Activated CD4-positive, CD25-positive, alpha-beta regulatory T cell (primary cell): ENCODE results near the gene CD209.
"Not testable (repeated sequence)": the region's sequence is repeated elsewhere in the genome, so short reads cannot be mapped to it uniquely, and the experiment has no call there.

ENCODE experiments used
- DNase-seq, 4 experiments: peaks; one replicate each; lab custom pipeline; 2025; lab: John Stamatoyannopoulos, UW

The CD209 gene

DNA sequence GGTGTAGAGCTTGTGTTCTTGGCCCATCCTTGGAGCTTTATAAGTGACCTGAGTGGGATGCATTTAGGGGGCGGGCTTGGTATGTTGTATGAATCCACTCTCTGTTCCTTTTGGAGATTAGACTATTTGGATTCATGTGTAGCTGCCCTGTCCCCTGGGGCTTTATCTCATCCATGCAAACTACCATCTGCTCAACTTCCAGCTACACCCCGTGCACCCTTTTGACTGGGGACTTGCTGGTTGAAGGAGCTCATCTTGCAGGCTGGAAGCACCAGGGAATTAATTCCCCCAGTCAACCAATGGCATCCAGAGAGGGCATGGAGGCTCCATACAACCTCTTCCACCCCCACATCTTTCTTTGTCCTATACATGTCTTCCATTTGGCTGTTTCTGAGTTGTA lies 21.8 kb upstream of the CD209 start:
- no peak for DNase-seq

DNA sequence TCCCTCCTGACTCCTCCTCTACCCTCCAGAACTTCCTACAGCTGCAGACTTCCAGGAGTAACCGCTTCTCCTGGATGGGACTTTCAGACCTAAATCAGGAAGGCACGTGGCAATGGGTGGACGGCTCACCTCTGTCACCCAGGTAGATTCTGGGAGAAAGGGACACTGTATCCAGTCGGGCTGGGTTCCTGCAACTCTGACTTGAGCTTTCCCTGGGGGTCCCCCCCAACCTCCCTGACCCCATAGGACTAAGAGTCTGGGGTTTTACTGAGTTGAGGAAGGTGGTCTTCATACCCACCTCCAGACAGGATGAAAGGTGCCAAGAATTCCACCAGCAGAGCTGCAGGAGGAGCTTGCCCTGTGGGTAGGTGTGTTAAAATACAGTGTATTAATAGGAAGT lies 20.2 kb upstream of the CD209 start:
- DNase-seq = no peak

DNA sequence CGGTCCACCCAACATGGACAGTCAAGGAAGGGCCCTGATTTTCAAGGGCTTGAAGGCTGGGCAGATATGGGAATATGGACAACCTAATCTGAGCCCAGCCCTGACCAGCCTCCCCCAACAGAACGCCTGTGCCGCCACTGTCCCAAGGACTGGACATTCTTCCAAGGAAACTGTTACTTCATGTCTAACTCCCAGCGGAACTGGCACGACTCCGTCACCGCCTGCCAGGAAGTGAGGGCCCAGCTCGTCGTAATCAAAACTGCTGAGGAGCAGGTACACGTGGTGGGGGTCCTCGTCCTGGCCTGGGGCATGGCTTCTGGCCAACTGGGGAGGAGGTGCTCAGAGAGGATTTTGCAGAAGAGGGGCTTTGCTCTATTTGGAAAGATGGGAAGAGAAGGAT lies 19.2 kb upstream of the CD209 start:
- DNase-seq = no peak

DNA sequence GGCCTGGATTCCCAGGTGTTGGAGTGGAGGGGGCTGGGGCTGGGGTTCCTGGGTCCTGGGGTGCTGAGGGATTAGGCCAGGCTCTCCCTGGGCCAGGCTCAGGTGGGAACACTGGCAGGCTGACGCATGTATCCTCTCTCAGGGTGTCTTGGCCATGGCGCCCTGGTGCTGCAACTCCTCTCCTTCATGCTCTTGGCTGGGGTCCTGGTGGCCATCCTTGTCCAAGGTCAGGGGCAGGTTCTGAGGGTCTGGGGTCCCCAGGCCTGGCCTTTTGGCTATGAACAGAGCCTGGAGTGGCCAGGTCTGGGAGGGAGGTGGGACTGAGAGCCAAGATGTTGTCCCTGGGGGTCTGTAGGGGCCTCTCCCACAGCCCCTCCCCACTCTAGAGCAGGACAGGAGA lies 17.7 kb upstream of the CD209 start:
- DNase-seq = not testable (repeated sequence)

DNA sequence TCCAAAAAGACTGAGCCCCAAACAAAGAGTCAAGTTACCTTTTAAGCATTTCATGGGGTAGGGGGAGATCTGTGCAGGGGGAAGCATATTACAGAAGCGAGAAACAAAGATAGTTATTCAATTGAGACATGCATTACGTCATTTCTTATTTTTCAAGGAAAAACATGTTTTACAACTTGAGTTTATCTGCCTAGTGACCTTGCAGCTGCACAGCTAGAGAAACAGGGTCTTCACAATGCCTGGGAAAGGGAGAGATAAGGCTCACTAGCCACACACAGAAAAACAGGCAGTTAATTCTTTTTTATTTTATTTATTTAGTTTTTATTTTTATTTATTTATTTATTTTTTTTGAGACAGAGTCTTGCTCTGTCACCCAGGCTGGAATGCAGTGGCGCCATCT lies 16.8 kb upstream of the CD209 start:
- DNase-seq = not testable (repeated sequence)

DNA sequence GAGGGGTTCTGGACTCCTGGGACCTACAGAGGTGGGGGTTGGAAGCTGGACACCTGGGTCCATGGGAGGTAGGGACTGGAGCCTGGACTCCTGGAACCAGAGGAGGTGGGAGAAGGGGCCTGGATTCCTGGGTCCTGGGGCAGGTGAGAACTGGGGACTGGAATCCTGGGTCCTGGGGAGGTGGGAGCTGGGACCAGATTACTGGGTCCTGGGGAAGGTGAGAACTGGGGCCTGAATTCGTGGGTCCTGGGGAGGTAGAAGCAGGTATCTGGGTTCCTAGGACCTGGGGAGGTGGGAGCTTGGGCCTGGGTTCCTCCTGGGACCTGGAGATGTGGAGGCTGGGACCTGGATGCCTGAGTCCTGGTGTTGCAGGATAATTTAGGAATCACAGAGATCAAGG lies 16.4 kb upstream of the CD209 start:
- DNase-seq = no peak

DNA sequence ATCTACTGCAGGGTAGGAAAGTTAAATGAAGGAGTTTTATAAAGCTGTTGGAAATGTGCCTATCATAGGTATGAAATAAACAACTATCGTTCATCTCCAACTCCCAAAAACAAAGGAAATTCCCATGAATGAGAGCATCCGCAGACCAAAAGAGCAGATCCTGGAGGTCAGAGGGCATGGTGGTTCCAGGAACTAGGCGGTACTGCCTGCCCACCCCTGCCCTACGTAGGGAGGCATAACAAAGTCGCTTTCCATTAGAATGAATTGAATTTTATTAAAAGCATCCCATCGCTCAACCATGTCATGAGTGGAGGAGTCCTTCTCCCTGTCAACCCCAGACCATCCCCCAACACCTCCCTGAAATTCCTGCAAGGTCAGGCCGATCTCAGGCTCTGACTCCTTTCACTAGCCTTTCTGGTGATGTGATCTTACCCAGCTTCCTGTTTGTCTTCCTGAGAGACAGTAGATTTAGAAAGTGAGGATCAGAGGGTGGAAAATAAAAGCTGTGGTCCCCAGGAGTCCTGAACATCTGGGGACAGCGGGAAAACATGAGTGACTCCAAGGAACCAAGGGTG lies 15.5 kb upstream of the CD209 start, which contains the start of gene CLEC4M:
TSS of gene CLEC4M (plus strand) at position 525 of the 575 bp plus-strand sequence. CDS start at position 549, 24 bp downstream.
- no peak for DNase-seq

DNA sequence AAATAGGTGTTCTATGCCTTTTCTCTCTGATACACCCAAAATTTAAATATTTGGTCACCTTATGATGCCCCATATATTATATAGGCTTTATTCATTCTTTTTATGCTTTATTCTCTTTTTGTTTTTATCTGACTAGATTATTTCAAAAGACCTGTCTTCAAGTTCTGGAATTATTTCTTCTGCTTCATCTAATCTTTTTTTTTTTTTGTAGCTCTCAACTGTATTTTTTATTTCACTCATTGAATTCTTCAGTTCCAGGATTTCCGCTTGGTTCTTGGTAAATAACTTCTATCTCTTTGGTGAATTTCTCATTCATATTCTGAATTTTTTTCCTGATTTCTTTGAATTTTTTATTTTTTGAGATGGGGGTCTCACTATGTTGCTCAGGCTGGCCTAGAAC lies 11.8 kb upstream of the CD209 start:
- no peak for DNase-seq

DNA sequence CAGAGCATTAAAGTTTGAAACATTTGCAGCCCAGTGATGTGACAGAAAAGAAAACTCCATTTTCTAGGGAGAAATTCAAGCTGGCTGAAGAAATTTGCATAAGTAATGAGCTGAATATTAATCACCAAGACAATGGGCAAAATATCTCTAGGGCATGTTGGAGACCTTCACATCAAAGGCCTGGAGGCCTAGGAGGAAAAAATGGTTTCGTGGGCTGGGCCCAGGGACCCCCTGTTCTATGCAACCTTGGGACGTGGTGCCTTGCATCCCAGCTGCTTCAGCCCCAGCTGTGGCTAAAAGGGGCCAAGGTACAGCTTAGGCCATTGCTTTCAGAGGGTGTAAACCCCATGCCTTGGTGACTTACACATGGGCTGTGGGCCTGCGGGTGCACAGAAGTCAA lies 10.0 kb upstream of the CD209 start:
- DNase-seq = no peak

DNA sequence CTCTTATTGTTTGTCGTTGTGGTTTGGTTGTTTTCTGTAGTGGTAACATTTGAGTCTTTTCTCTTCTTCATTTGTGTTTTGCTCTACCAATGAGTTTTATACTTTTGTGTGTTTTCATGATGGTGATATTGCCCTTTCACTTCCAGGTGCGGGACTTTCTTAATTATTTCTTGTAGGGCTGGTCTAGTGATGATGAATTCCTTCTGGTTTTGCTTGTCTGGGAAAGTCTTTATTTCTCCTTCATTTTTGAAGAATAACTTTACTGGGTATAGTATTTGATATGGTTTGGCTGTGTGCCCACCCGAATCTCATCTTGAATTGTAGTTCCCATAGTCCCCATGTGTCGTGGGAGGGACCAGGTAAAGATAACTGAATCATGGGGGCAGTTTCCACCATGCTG lies 8.9 kb upstream of the CD209 start:
- DNase-seq = no peak

DNA sequence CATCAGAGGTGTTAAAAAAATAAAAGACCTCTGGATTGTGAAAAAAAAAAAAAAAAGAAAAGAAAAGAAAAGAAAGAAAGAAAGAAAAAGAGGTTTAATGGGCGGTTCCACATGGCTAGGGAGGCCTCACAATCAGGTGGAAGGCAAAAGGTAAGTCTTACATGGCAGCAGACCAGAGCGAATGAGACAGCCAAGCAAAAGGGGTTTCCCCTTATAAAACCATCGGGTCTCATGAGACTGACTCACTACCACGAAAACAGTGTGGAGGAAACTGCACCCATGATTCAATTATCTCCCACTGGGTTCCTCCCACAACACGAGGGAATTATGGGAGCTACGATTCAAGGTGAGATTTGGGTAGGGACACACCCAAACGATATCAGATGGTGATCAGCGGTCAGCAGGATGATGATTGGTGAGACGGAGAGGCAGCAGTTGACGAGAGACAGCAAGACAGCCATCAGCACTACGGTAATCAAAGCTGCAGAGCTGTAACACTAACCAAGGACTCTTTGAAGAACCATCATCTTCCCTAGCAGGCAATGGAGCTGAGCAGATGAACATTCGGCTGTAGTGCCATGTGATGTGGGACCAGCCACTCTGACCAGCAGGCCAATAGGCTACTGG lies 3.9 kb upstream of the CD209 start:
- peak in 1 of 4 experiments; percentile 36 for DNase-seq

DNA sequence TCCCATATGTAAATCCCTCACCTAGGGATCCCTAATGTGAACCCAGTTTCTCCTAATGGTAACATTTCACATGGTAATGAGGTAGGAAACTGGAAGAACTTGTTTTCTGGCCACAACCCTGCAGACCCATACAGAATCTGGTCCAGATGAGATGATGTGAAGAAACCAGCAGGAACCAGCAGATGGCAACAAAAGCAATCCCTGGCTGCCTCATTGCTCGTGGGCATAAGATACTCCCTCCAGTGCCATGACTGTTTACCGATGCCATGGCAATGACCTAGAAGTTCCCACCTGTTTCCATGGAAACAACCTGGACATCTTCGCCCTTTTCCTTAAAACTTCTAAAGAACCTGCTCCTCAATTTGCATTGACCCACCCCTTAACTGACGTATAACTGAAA lies 1.4 kb upstream of the CD209 start:
- no peak for DNase-seq

DNA sequence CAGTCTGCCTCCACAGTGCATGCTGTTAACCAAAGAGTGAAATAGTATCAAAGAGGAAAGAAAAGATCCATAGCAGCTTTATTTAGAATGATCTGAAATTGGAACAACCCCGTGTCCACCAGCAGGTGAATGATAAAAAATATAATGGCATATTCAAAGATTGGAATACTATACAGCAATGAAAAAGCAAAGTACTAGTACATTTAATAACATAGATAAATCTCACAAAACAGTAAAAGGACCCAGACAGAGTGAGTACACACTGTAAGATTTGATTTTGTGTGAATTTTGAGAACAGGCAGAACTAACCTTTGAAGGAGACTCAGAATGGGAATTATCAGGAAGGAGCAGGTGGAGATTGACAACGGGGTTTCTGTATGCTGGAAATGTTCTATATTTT lies 837 bp upstream of the CD209 start:
- DNase-seq = no peak

DNA sequence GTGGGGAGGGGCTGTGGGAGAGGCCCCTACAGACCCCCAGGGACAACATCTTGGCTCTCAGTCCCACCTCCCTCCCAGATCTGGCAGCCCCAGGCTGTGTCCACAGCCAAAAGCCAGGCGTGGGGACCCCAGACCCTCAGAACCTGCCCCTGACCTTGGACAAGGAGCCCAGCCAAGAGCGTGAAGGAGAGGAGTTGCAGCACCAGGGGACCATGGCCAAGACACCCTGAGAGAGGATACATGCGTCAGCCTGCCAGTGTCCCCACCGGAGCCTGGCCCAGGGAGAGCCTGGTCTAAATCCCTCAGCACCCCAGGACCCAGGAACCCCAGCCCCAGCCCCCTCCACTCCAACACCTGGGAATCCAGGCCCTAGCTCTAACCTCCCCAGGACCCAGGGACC lies 1.0 kb downstream of the CD209 start:
- DNase-seq = not testable (repeated sequence)

DNA sequence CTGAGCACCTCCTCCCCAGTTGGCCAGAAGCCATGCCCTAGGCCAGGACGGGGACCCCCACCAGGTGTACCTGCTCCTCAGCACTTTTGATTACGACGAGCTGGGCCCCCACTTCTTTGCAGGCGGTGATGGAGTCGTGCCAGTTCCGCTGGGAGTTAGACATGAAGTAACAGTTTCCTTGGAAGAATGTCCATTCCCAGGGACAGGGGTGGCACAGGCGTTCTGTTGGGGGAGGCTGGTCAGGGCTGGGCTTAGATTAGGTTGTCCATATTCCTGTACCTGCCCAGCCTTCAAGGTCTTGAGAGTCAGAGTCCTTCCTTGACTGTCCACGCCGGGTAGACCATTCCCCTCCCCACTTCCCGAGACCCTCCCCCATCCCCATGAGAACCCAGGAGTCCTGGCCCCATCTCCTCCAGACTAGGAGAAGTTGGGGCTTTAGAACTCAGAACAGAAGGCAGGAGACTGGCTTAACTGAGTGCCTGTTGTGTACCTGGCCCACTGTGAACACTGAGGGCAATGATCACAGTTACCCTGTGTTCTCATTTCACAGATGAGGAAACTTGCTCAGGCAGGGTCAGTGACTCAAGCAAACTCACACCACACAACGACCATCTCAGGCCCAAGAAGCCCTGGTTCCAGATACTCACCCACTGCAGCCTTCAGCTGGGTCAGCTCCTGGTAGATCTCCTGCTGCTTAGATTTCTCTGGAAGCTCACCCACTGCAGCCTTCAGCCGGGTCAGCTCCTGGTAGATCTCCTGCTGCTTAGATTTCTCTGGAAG lies 2.3 kb downstream of the CD209 start:
- DNase-seq = no peak

DNA sequence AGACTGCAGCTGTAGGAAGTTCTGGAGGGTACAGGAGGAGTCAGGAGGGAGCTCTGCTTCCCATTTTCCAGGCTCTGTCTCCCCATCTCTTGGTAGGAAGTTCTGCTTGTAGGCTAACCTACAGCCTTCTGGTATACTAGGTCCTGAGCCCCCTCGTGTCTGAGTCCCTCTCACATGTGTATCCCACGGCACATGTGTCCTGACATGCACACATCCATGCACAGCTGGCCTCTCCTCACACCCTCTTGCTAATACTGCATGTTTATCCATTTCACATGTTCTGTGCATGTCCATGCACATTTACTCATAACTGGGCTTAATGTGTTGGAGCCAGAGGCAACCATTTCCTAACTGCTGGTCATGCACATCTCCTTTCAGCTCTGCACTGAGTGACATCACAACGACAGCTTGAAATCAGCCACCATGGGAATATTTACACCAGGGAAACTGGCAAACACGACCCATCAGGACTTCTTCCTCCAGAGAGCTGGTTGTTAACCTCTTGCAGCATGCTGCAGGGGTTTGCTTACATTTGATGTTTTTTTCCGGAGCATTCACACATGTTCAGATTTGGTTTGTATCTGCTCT lies 3.0 kb downstream of the CD209 start:
- DNase-seq = no peak

DNA sequence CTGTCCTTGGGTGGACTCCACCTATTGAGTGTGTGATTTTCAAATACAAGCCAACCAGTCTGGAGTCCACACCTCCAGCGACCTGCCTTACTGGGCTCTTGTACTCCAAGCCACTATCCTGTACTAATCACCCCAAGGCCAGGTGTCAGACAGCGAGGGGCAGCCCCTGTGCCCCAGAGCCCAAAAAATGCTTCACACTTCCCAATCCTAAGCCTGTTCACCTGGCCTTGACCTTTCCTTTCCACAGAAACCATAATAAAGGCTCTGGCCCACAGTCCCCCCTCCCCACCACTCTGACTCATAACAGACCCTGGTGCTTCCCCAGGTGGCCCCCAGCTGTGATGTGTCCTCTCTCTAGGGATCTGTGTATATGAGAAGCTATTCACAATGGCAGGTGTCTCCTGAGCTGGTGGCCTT lies 3.9 kb downstream of the CD209 start:
- no peak for DNase-seq

DNA sequence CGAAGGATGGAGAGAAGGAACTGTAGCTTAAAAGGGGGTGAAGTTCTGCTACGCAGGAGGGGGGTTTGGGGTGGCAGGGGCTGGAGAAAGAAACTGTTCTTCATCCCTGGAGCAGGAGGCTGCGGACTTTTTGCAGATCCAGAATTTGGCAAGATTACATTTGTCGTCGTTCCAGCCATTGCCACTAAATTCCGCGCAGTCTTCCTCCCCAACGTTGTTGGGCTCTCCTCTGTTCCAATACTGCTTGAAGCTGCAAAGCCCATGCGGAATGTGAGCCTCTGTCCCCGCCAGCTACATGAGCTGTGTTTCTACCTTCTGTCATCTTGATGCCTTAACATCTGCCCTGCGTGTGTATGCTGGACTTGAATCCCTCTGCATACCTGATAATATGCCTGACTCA lies 4.3 kb downstream of the CD209 start:
- no peak for DNase-seq

DNA sequence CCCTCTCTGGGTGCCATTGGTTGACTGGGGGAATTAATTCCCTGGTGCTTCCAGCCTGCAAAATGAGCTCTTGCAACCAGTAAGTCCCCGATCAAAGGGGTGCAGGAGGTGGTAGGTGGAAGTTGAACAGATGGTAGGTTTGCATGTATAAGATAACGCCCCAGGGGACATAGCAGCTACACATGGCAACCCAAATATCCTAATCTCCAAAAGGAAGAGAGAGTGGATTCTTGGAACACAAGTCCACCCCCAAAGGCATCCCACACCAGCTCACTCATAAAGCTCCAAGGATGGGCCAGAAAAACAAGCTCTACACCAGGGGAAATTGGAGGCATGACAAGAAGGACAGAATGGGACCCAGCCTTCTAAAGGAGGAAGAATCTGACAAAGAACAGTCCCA lies 4.8 kb downstream of the CD209 start:
- DNase-seq = no peak

DNA sequence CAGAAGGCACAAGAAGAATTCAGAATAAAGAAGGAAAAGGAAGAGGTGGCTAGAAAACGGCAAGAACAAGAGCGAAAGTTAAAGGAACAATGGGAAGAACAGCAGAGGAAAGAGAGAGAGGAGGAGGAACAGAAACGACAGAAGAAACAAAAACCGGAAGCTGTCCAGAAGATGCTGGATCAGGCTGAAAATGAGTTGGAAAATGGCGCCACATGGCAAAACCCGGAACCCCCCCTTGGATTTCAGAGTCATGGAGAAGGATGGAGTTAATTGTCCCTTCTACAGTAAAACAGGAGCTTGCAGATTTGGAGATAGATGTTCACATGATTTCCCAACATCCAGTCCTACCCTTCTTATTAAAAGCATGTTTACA lies 6.7 kb downstream of the CD209 start:
- no peak for DNase-seq

DNA sequence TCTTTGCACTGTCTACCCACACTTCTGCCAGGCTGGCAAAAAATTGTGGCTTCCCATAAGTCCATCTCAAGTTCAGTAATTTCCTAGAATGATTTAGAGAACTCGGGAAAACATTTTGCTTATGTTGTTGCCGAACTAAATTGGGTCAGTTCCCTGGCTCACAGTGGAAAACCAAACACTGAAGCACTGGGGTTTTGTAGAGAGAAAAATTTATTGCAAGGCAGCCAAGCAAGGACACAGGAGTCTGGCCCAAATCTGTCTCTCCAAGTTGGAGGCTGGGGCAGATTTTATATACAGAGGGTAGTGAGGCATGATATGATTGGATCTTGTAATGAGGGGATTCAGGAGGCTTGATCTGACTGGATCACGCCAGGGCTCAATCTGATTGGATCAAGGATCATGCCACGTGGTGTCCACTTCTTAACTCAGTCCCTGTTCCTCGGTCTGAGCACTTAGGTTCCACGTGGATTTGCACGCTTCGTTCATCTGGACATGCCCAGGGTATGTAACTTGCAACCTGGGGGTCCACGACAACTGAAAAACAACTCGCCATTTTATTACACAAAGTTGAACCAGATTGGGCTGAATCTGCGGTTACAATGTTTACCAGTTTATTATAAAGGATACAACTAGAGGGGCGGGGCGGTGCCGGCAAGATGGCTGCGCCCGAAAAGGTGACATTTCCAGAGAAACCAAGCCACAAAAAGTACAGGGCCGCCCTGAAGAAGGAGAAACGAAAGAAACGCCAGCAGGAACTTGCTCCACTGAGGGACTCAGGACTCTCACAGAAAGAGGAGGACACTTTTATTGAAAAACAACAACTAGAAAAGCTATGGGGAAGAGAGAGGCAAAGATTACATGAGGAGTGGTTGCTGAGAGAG lies 7.3 kb downstream of the CD209 start:
- DNase-seq = no peak

DNA sequence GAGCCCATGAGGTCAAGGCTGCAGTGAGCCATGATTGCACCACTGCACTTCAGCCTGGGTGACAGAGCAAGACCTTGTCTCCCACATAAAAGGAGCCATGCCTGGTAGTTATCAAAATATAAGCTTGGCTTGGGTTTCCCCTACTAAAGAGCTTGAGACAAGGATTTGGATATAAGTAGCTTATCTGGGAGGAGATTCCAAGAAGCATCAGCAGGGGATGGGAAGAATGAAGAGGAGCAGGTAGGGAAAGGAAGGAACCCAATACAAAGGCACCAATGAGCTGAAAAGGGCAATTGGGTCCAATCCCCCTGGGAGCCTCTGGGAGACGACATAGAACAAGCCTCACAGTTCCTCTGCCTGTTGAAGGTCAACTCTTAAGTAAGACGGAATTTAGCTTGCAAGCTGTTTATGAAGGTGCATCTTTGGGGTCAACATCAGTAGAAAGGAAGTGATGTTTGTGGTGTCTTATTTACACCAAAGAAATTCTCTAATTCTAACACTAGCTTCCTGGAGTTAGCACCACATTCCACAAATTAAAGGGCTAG lies 8.1 kb downstream of the CD209 start:
- DNase-seq = no peak
